Left lung (tissue), 10 donors: Measurements from ENCODE around the gene DDO. TPM values are rescaled to one million over a fixed set of nuclear protein-coding genes. Genes with fewer than 3 reads are reported as not detected.
"Not testable (repeated sequence)": the region's sequence is repeated elsewhere in the genome, so short reads cannot be mapped to it uniquely, and the experiment has no call there.

ENCODE experiments used
- ATAC-seq: fragments of 200-7000 bp; cut with Tn5 transposase; one replicate; pipeline ENCODE4 v1.9.1; 2020; ENCODE audit warnings: moderate library complexity
- DNase-seq, 4 donors: peaks; one replicate each; pipeline ENCODE4 v3.0.0-alpha.2; 2013 to 2020
- H3K27ac ChIP-seq, 2 donors: fragments of 200-600 bp; sonication (generic) in 1 of 2; one replicate each; pipeline versions ENCODE4 v1.5.0 to v1.8.0; 2020 to 2021
- H3K27me3 ChIP-seq, 2 donors: fragments of 200-600 bp; sonication (generic) in 1 of 2; one replicate each; pipeline versions ENCODE4 v1.5.0 to v1.8.0; 2020 to 2021
- H3K36me3 ChIP-seq, 2 donors: fragments of 200-600 bp; sonication (generic) in 1 of 2; one replicate each; pipeline versions ENCODE4 v1.5.0 to v1.8.0; 2020 to 2021
- H3K4me1 ChIP-seq, 2 donors: fragments of 200-600 bp; one replicate each; pipeline ENCODE4 v1.8.0; 2021
- H3K4me3 ChIP-seq, 2 donors: fragments of 200-600 bp; sonication (generic) in 1 of 2; one replicate each; pipeline versions ENCODE4 v1.5.0 to v1.8.0; 2020 to 2021; ENCODE audit warnings: mild to moderate bottlenecking in 1 of 2
- H3K9me3 ChIP-seq, 2 donors: fragments of 200-600 bp; sonication (generic) in 1 of 2; one replicate each; pipeline versions ENCODE4 v1.5.0 to v1.8.0; 2020 to 2021
- intact Hi-C, 2 donors: fragments of 100-400 bp; cut with DNase I; formaldehyde crosslinking; loops; one replicate each; pipeline versions ENCODE4 v1.11.2 to v1.14.2; 2022
- polyA plus RNA-seq, 6 donors: library from polyadenylated mRNA; unstranded; fragments of 120-200 nt; gene quantifications; one replicate each; pipeline ENCODE4 v1.2.1, GENCODE V29; 2013; ENCODE audit not compliant: insufficient read length in 6 of 6
- total RNA-seq, 2 donors: library from RNA; stranded (reverse); fragmentation: NEBNext Ultra II Directional; extraction: Animal tissue kit (Norgen Biotek cat#: 25700); gene quantifications; one replicate each; pipeline ENCODE4 v1.2.1, GENCODE V29; 2021
- TF ChIP-seq, protein P1 (sequence below), 2 donors: fragments of 200-600 bp; sonication (generic) in 1 of 2; IDR thresholded peaks; one replicate each; pipeline versions ENCODE4 v1.5.0 to v1.8.0; 2021; ENCODE audit warnings: antibody characterized with exemption in 2 of 2
- donor health status: DM: no; HTN: yes; CAD: no.
- donor health status: DM: no; HTN: no; CAD: no.

The DDO gene
- total and polyA plus RNA-seq, 8 donors, result 0.61 to 2.4 (median 1.7) TPM

DNA sequence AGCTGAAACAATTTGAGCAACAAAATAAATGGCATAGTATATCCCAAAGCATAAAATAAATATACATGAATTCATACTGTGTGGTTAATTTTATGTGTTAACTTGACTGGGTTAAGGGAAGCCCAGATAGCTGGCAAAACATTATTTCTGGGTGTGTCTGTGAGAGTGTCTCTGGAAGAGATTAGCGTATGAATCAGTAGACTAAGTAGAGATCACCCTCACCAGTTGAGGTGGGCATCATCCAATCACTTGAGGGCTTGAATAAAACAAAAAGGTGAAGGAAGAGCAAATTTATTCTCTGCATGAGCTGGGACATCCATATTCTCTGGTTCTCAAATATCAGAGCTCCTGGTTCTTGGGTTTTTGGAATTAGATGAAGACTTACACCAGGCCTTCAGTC lies 43.1 kb upstream of the DDO start:
- TF ChIP-seq, protein P1, sequence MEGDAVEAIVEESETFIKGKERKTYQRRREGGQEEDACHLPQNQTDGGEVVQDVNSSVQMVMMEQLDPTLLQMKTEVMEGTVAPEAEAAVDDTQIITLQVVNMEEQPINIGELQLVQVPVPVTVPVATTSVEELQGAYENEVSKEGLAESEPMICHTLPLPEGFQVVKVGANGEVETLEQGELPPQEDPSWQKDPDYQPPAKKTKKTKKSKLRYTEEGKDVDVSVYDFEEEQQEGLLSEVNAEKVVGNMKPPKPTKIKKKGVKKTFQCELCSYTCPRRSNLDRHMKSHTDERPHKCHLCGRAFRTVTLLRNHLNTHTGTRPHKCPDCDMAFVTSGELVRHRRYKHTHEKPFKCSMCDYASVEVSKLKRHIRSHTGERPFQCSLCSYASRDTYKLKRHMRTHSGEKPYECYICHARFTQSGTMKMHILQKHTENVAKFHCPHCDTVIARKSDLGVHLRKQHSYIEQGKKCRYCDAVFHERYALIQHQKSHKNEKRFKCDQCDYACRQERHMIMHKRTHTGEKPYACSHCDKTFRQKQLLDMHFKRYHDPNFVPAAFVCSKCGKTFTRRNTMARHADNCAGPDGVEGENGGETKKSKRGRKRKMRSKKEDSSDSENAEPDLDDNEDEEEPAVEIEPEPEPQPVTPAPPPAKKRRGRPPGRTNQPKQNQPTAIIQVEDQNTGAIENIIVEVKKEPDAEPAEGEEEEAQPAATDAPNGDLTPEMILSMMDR (IDR thresholded peaks at IDR 0.05), result no peak
- intact Hi-C loops, result no loop called here
- Histone ChIP-seq H3K36me3 (no peaks in the 10 kb centered on the region), H3K4me1 (no peaks in the 10 kb centered on the region), H3K9me3 (peaks cover 0 to 25% of the 10 kb centered on the region in 2 donors), H3K4me3 (no peak overlapping the region), H3K27ac (no peak overlapping the region), H3K27me3 (no peaks in the 10 kb centered on the region)
- ATAC-seq, result no peak
- no peak for DNase-seq

DNA sequence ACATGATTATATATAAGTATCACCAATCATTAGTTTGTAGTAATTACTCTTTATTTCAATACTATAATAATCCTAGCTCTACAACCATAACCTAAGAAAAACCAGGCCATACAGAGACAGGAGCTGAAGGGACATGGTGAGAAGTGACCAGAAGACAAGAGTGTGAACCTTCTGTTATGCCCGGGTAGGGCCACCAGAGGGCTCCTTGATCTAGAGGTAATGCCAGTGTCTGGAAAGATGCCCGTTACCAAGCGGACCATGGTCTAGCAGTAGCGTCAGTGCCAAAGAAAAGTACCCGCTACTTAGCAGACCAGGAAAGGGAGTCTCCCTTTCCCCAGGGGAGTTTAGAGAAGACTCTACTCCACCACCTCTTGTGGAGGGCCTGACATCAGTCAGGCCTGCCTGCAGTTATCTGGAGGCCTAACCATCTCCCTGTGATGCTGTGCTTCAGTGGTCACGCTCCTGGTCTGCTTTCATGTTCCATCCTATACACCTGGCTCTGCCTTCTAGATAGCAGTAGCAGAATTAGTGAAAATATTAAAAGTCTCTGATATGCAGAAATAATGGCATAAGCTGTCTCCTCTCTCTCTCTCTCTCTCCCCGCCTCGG lies 42.3 kb upstream of the DDO start:
- intact Hi-C loops, H3K36me3 ChIP-seq, DNase-seq, H3K4me3 ChIP-seq, H3K4me1 ChIP-seq, H3K27me3 ChIP-seq, H3K27ac ChIP-seq: not testable (repeated sequence)
- H3K9me3 ChIP-seq, result peaks cover 0 to 17% of the 10 kb centered on the region in 2 donors
- TF ChIP-seq, protein P1 (IDR thresholded peaks at IDR 0.05), result peak in 1 of 2 donors; percentile 49
- peak; percentile 42 for ATAC-seq

DNA sequence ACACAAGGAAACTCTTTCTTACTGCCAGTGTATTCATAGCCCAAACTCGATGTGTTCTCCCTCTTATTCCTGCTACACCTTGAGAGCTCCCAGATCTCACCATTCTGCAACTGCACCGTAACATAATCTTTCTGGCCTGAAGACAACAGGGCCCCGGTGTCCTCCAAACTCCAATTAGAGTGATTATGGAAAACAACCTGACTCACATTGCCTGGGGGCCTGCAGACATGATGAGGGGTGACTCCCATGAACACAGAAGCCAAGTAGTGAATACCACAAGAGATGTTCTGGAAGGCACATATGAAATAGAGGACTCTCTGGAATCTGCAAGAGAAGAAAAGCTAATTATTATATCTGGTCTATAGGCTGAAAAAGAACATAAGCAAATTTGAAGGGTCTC lies 41.3 kb upstream of the DDO start:
- Histone ChIP-seq H3K9me3 (peaks cover 0 to 7% of the 10 kb centered on the region in 2 donors), H3K27ac (no peak overlapping the region), H3K36me3 (no peaks in the 10 kb centered on the region), H3K4me3 (no peak overlapping the region), H3K4me1 (no peaks in the 10 kb centered on the region), H3K27me3 (no peaks in the 10 kb centered on the region)
- DNase-seq (no peak), ATAC-seq (no peak)
- TF ChIP-seq, protein P1 (IDR thresholded peaks at IDR 0.05), result no peak
- intact Hi-C loops, result no loop called here

DNA sequence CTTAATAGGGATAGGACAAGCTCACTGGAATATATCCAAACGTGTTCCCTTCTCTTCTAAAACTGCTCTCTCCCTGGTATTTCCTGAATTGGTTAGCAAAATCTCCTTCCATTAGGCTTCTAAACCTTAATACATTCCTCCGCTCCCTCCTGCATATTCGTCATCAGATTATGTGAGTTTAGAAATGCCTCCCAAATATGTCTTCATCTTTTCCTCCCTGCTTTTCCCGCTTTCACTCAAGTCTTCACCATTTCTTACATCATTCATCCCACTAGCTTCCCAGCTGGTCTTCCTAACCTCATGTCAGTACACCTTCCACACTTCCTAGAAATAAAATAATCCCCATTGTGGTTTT lies 34.1 kb upstream of the DDO start:
- no peaks in the 10 kb centered on the region for H3K4me1 ChIP-seq
- intact Hi-C loops, result no loop called here
- no peaks in the 10 kb centered on the region for H3K36me3 ChIP-seq
- H3K4me3 ChIP-seq, result no peak overlapping the region
- no peak overlapping the region for H3K27ac ChIP-seq
- DNase-seq, result no peak
- no peak for ATAC-seq
- no peaks in the 10 kb centered on the region for H3K9me3 ChIP-seq
- TF ChIP-seq, protein P1 (IDR thresholded peaks at IDR 0.05), result no peak
- no peaks in the 10 kb centered on the region for H3K27me3 ChIP-seq

DNA sequence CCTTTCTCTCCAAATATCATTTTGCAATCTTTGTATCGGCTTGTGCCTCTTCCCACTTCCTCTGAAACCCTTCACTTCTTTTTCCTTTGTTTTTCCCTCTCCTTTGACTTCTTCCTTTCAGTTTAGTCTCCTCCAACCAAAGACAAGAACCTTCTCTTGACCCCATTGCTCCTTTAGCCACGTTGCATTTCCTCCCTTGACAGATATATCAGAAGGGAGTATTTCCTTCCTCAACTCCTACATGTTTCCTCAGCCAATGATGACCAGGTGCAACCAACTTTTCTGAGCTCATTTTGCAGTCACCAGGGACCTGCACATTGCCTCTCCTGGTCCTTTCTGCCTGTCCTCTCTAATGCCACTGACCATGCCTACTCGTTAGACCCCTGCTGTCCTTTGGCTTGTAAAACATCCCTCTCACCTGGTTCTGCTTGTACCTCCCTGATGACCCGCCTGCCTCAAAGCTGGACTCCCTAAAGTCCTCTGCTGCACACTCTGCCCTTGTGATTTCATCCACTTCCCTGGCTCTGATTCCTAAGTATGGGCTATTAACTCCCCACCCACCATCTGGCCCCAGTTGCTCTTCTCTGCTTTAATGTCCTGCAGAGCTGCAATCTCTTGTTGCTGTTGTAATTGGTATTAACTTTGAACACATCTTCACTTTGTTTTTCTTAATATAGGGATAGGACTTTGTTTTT lies 33.6 kb upstream of the DDO start:
- H3K27me3 ChIP-seq, result no peaks in the 10 kb centered on the region
- TF ChIP-seq, protein P1 (IDR thresholded peaks at IDR 0.05), result no peak
- no peaks in the 10 kb centered on the region for H3K4me1 ChIP-seq
- intact Hi-C loops, result no loop called here
- ATAC-seq, result no peak
- H3K36me3 ChIP-seq, result no peaks in the 10 kb centered on the region
- no peaks in the 10 kb centered on the region for H3K9me3 ChIP-seq
- no peak overlapping the region for H3K27ac ChIP-seq
- H3K4me3 ChIP-seq, result no peak overlapping the region
- DNase-seq, result no peak
